IPS-15b (cell line): ENCODE measurements around the gene COL4A4.

Experiments used
- H3K27me3 ChIP-seq: one replicate; pipeline ENCODE4 v1.6.1; 2013; ENCODE audit warnings: low read length; ENCODE audit not compliant: control insufficient read depth, insufficient read depth
- H3K36me3 ChIP-seq: one replicate; pipeline ENCODE4 v1.6.1; 2013; ENCODE audit warnings: low read length; ENCODE audit not compliant: control insufficient read depth, insufficient read depth
- H3K4me1 ChIP-seq: one replicate; pipeline ENCODE4 v1.6.1; 2013; ENCODE audit warnings: mild to moderate bottlenecking, low read length; ENCODE audit not compliant: control insufficient read depth, insufficient read depth
- H3K4me3 ChIP-seq: one replicate; pipeline ENCODE4 v1.5.1; 2013; ENCODE audit warnings: low read depth, low read length
- H3K9ac ChIP-seq: one replicate; pipeline ENCODE4 v1.6.1; 2013; ENCODE audit warnings: low read depth, mild to moderate bottlenecking, low read length
- H3K9me3 ChIP-seq: one replicate; pipeline ENCODE4 v1.6.1; 2013; ENCODE audit warnings: mild to moderate bottlenecking, low read length; ENCODE audit not compliant: control insufficient read depth, insufficient read depth

COL4A4 gene

GRCh38 chr2:226993171-226993570 is 170.8 kb downstream of the COL4A4 start:
- Histone ChIP-seq H3K9me3 (no peaks in the 10 kb centered on the region), H3K36me3 (no peaks in the 10 kb centered on the region), H3K4me1 (no peaks in the 10 kb centered on the region), H3K4me3 (no peak overlapping the region), H3K27me3 (no peaks in the 10 kb centered on the region), H3K9ac (no peak overlapping the region)

DNA sequence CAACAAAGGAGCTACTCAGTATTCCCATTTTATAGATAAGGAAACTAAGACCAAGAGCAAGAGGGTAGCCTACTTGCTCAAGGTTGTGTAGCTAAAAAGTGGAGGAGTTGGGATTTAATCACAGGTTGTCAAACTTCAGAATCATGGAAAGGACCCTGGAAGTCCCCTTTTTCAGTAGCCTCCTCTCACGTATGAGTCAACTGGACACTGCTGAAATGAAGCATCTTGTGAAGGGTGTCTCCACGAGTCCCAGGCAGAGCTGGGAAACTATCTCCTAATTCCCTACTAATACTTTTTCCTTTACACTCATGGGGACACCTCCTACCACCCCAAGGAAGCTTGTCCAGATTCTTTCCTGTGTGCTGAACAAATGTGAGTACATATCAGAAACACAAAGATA is 172.3 kb downstream of the COL4A4 start:
- H3K27me3 ChIP-seq, result no peaks in the 10 kb centered on the region
- no peaks in the 10 kb centered on the region for H3K36me3 ChIP-seq
- no peaks in the 10 kb centered on the region for H3K9me3 ChIP-seq
- no peak overlapping the region for H3K4me3 ChIP-seq
- H3K9ac ChIP-seq, result no peak overlapping the region
- no peaks in the 10 kb centered on the region for H3K4me1 ChIP-seq

DNA sequence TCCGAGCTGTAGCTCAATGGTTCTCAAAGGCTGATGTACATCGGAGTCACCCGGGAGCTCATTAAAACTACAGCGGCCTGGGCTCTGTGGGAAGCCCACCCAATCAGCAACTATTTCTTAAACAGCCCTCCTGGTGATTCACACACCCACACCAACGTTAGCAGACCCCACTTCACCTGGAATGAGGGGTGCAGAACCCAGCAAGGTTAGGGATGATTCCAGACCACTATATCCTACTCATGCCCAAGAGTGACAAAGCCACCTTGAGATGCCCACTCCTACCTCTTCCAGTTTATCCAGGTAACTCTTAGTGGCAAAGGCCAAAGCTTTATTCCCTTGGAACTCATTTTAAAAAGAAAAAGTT is 178.4 kb downstream of the COL4A4 start:
- H3K36me3 ChIP-seq, result no peaks in the 10 kb centered on the region
- no peaks in the 10 kb centered on the region for H3K27me3 ChIP-seq
- H3K4me3 ChIP-seq, result no peak overlapping the region
- H3K4me1 ChIP-seq, result peaks cover 6% of the 10 kb centered on the region
- no peak overlapping the region for H3K9ac ChIP-seq
- H3K9me3 ChIP-seq, result no peaks in the 10 kb centered on the region

- Histone ChIP-seq H3K36me3 (no peaks in the 10 kb centered on the region), H3K9me3 (no peaks in the 10 kb centered on the region), H3K4me3 (no peak overlapping the region), H3K4me1 (peaks cover 6% of the 10 kb centered on the region), H3K27me3 (no peaks in the 10 kb centered on the region), H3K9ac (no peak overlapping the region)
Measured at GRCh38 chr2:226984750-226985582, 179.0 kb downstream of the COL4A4 start.

- H3K9me3 ChIP-seq, result no peaks in the 10 kb centered on the region
- H3K9ac ChIP-seq, result no peak overlapping the region
- no peaks in the 10 kb centered on the region for H3K27me3 ChIP-seq
- H3K36me3 ChIP-seq, result no peaks in the 10 kb centered on the region
- H3K4me3 ChIP-seq, result no peak overlapping the region
- H3K4me1 ChIP-seq, result peaks cover 6% of the 10 kb centered on the region
Measured at GRCh38 chr2:226983895-226984749, 179.9 kb downstream of the COL4A4 start.

DNA sequence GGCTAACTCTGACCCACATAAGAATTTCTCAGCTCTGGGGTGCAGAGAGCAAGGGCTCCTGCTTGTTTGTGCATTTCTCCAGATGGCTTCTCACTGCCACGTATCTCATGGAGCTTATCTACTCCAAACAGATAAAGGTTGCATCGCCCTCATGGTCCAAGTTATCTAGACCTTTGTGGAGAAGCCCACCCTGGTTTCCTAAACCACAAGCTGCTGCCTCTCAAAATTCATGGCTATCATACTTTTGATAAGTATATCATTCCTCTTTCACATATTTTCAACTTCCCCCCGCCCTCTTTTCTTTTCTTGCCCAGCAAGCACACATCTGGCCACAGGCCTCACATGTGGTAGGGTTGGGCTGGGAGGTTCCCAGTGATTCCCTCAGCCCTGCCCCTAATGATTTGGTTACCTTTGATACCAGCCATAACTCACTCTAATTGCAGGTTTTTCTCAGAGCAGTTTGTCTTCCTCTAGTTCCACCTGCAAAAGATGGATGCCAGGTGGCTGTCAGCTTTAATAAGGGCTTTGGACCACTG is 182.1 kb downstream of the COL4A4 start:
- H3K9ac ChIP-seq, result no peak overlapping the region

GRCh38 chr2:226979004-226979403 is 185.0 kb downstream of the COL4A4 start:
- Histone ChIP-seq H3K4me1 (peaks cover 3% of the 10 kb centered on the region), H3K27me3 (no peaks in the 10 kb centered on the region), H3K9me3 (no peaks in the 10 kb centered on the region), H3K36me3 (no peaks in the 10 kb centered on the region), H3K4me3 (no peak overlapping the region), H3K9ac (no peak overlapping the region)

More for the DNA sequence above, 182.1 kb downstream of the COL4A4 start:
- H3K4me1 ChIP-seq, result peaks cover 7% of the 10 kb centered on the region
- no peaks in the 10 kb centered on the region for H3K27me3 ChIP-seq
- no peaks in the 10 kb centered on the region for H3K36me3 ChIP-seq
- no peaks in the 10 kb centered on the region for H3K9me3 ChIP-seq
- no peak overlapping the region for H3K4me3 ChIP-seq

GRCh38 chr2:226978300-226978699 is 185.7 kb downstream of the COL4A4 start:
- Histone ChIP-seq H3K4me3 (no peak overlapping the region), H3K9ac (no peak overlapping the region), H3K36me3 (no peaks in the 10 kb centered on the region), H3K27me3 (no peaks in the 10 kb centered on the region), H3K4me1 (peaks cover 3% of the 10 kb centered on the region), H3K9me3 (no peaks in the 10 kb centered on the region)

DNA sequence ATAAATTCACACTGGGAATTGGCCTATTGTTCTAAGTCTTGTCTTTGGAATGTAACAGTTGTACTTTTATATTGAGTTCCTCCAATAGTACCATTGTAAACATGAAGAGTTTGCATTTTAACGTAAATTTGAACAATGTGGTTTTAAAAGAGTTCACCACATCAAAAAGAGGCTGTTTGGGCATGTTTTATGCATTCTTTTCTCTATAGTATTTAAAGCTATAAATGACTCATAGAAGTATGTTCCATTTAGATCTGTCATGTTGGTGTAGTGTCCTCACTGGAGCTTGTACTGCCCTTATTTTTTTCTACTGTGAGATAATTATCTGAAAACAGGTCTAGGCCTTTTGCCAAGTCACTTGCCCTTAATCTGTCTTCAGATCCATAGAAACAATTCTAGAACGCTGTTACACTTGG is 186.2 kb downstream of the COL4A4 start:
- Histone ChIP-seq H3K36me3 (no peaks in the 10 kb centered on the region), H3K9me3 (no peaks in the 10 kb centered on the region), H3K9ac (no peak overlapping the region), H3K4me1 (peaks cover 3% of the 10 kb centered on the region), H3K4me3 (no peak overlapping the region), H3K27me3 (no peaks in the 10 kb centered on the region)

GRCh38 chr2:226973816-226974215 is 190.2 kb downstream of the COL4A4 start:
- peaks cover 3% of the 10 kb centered on the region for H3K4me1 ChIP-seq
- no peaks in the 10 kb centered on the region for H3K9me3 ChIP-seq
- no peaks in the 10 kb centered on the region for H3K36me3 ChIP-seq
- no peak overlapping the region for H3K4me3 ChIP-seq
- H3K27me3 ChIP-seq, result no peaks in the 10 kb centered on the region
- H3K9ac ChIP-seq, result no peak overlapping the region

DNA sequence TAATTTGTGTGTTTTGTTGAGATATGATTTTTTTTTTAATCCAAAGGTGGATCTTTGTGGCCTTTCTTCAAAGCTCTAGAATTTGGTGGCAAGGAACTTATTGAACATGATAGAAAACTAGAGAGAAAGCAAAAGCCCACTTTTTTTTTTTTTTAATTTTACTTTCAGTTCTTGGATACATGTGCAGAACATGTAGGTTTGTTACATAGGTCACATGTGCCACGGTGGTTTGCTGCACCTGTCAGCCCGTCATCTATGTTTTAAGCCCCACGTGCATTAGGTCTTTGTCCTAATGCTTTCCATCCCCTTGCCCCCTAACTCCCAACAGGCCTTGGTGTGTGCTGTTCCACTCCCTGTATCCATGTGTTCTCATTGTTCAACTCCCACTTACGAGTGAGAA is 192.2 kb downstream of the COL4A4 start:
- no peaks in the 10 kb centered on the region for H3K27me3 ChIP-seq
- H3K36me3 ChIP-seq, result no peaks in the 10 kb centered on the region
- no peaks in the 10 kb centered on the region for H3K4me1 ChIP-seq
- no peak overlapping the region for H3K9ac ChIP-seq
- no peaks in the 10 kb centered on the region for H3K9me3 ChIP-seq
- H3K4me3 ChIP-seq, result no peak overlapping the region
